H1 (cell line): Measurements from ENCODE around the gene FAF2. TPM values are rescaled to one million over a fixed set of nuclear protein-coding genes. Genes with fewer than 3 reads are reported as not detected.

Experiments
- CTCF ChIA-PET: fragments of 300-600 bp; sonication (Branson Sonifier 250); formaldehyde crosslinking; loops from one replicate; lab custom pipeline; 2021; ENCODE audit not compliant: partially characterized antibody; lab: Charles Lee
- POLR2A ChIA-PET: fragments of 300-600 bp; sonication (Branson Sonifier 250); formaldehyde crosslinking; loops from one replicate; lab custom pipeline; 2021; ENCODE audit warnings: inconsistent platforms; ENCODE audit not compliant: partially characterized antibody; lab: Charles Lee
- DNase-seq, 2 experiments: peaks; one replicate each; pipeline versions ENCODE4 v3.0.0 to v3.0.0-alpha.2; 2010 to 2022; ENCODE audit warnings: low spot score in 2 of 2, low read depth in 1 of 2, mixed read lengths in 1 of 2
- FAIRE-seq: peaks from 2 replicates; lab custom pipeline; 2011; peaks lifted over from hg19 to GRCh38; lab: Jason Lieb, UNC
- H2AFZ ChIP-seq: 2 replicates; pipeline ENCODE4 v1.8.1; 2012; ENCODE audit warnings: low read length, inconsistent platforms
- H2AK5ac ChIP-seq: 2 replicates; pipeline ENCODE4 v1.6.1; 2013; ENCODE audit warnings: low read depth, low read length
- H2BK120ac ChIP-seq: replicated peaks from 2 replicates; pipeline ENCODE3; 2013; ENCODE audit warnings: low read depth, low read length, inconsistent platforms
- H2BK12ac ChIP-seq: 2 replicates; pipeline ENCODE4 v1.6.1; 2013; ENCODE audit warnings: low read depth, low read length
- H2BK15ac ChIP-seq: 2 replicates; pipeline ENCODE4 v1.6.1; 2013; ENCODE audit warnings: low read length
- H2BK20ac ChIP-seq: 2 replicates; pipeline ENCODE4 v1.6.1; 2013; ENCODE audit warnings: low read length
- H2BK5ac ChIP-seq: 2 replicates; pipeline ENCODE4 v1.6.1; 2013; ENCODE audit warnings: low read depth, low read length
- H3K14ac ChIP-seq: 2 replicates; pipeline ENCODE4 v1.6.1; 2013; ENCODE audit warnings: inconsistent platforms; ENCODE audit not compliant: insufficient read length
- H3K18ac ChIP-seq: 2 replicates; pipeline ENCODE4 v1.6.1; 2013; ENCODE audit warnings: low read length; ENCODE audit errors: extremely low read depth
- H3K23ac ChIP-seq: 2 replicates; pipeline ENCODE4 v1.6.1; 2013; ENCODE audit warnings: inconsistent platforms; ENCODE audit not compliant: insufficient read length
- H3K23me2 ChIP-seq: 2 replicates; pipeline ENCODE4 v1.6.1; 2013; ENCODE audit warnings: low read depth, low read length
- H3K27ac ChIP-seq: 2 replicates; pipeline ENCODE4 v1.6.1; 2011; ENCODE audit warnings: low read depth, low read length, inconsistent platforms
- H3K27me3 ChIP-seq, 4 experiments: replicated peaks in 1 of 4; 1 replicate in 1 of 4; 2 replicates in 3 of 4; pipeline versions ENCODE4 v1.6.1 to v1.8.1; 2011 to 2013; ENCODE audit warnings: low read length in 3 of 4, mild to moderate bottlenecking in 3 of 4, inconsistent platforms in 2 of 4, mixed read lengths in 2 of 4, moderate library complexity in 1 of 4; ENCODE audit not compliant: control insufficient read depth in 3 of 4, insufficient read depth in 3 of 4; ENCODE audit errors: extremely low read depth in 1 of 4
- H3K36me3 ChIP-seq, 4 experiments: 2 replicates each; pipeline versions ENCODE4 v1.6.1 to v1.8.1; 2011 to 2013; ENCODE audit warnings: mild to moderate bottlenecking in 4 of 4, low read length in 3 of 4, moderate library complexity in 2 of 4, control low read depth in 1 of 4, inconsistent platforms in 1 of 4; ENCODE audit not compliant: insufficient read depth in 4 of 4, control insufficient read depth in 2 of 4
- H3K4ac ChIP-seq: replicated peaks from 2 replicates; pipeline ENCODE3; 2013; ENCODE audit warnings: low read length, low read depth, mixed read lengths, inconsistent platforms; ENCODE audit not compliant: insufficient read length
- H3K4me1 ChIP-seq, 4 experiments: replicated peaks in 1 of 4; 1 replicate in 1 of 4; 2 replicates in 3 of 4; pipeline versions ENCODE4 v1.6.1 to v1.8.1; 2011 to 2013; ENCODE audit warnings: low read length in 3 of 4, inconsistent platforms in 2 of 4, mixed read lengths in 1 of 4; ENCODE audit not compliant: insufficient read depth in 4 of 4, control insufficient read depth in 3 of 4
- H3K4me2 ChIP-seq, 2 experiments: 2 replicates each; pipeline versions ENCODE4 v1.6.1 to v1.8.1; 2011 to 2013; ENCODE audit warnings: low read depth in 2 of 2, low read length in 2 of 2, control low read depth in 1 of 2, inconsistent platforms in 1 of 2, mild to moderate bottlenecking in 1 of 2; ENCODE audit not compliant: insufficient read depth in 1 of 2
- H3K4me3 ChIP-seq, 4 experiments: fragments of 200-600, 300-600 bp in 1 of 4; sonication (generic), shearing (Covaris generic), sonication (Bioruptor Twin) in 1 of 4; 2 replicates each; pipeline versions ENCODE4 v1.5.1 to v1.8.1; 2011 to 2016; ENCODE audit warnings: low read length in 4 of 4, low read depth in 3 of 4, control low read depth in 2 of 4, inconsistent platforms in 2 of 4, mild to moderate bottlenecking in 2 of 4, mixed read lengths in 1 of 4, moderate library complexity in 1 of 4; ENCODE audit not compliant: insufficient read depth in 2 of 4; ENCODE audit errors: extremely low read depth in 1 of 4
- H3K56ac ChIP-seq: replicated peaks from 2 replicates; pipeline ENCODE3; 2013; ENCODE audit warnings: low read depth, mild to moderate bottlenecking, mixed read lengths, low read length, inconsistent platforms; ENCODE audit not compliant: insufficient read length
- H3K79me1 ChIP-seq: 2 replicates; pipeline ENCODE4 v1.6.1; 2013; ENCODE audit warnings: low read depth, low read length, control low read depth
- H3K79me2 ChIP-seq, 2 experiments: 2 replicates each; pipeline versions ENCODE4 v1.6.1 to v1.8.1; 2012 to 2013; ENCODE audit warnings: low read length in 2 of 2, mild to moderate bottlenecking in 2 of 2, inconsistent platforms in 1 of 2; ENCODE audit not compliant: insufficient read depth in 2 of 2, control insufficient read depth in 1 of 2
- H3K9ac ChIP-seq, 4 experiments: replicated peaks in 1 of 4; 1 replicate in 1 of 4; 2 replicates in 3 of 4; pipeline versions ENCODE4 v1.6.1 to v1.8.1; 2011 to 2013; ENCODE audit warnings: low read depth in 3 of 4, low read length in 3 of 4, control low read depth in 2 of 4, mild to moderate bottlenecking in 2 of 4, moderate library complexity in 2 of 4, inconsistent platforms in 1 of 4; ENCODE audit errors: extremely low read depth in 1 of 4
- H3K9me3 ChIP-seq, 2 experiments: 2 replicates each; pipeline versions ENCODE4 v1.6.1 to v1.8.1; 2012 to 2013; ENCODE audit warnings: mild to moderate bottlenecking in 2 of 2, moderate library complexity in 2 of 2, control low read depth in 1 of 2, inconsistent platforms in 1 of 2, low read depth in 1 of 2, low read length in 1 of 2, mixed read lengths in 1 of 2; ENCODE audit not compliant: insufficient read depth in 2 of 2
- H4K20me1 ChIP-seq, 2 experiments: replicated peaks in 1 of 2; 2 replicates each; pipeline versions ENCODE3 to v1.8.1; 2011 to 2013; ENCODE audit warnings: inconsistent platforms in 2 of 2, low read length in 2 of 2, mild to moderate bottlenecking in 1 of 2; ENCODE audit not compliant: insufficient read depth in 2 of 2, control insufficient read depth in 1 of 2
- H4K5ac ChIP-seq: 2 replicates; pipeline ENCODE4 v1.6.1; 2013; ENCODE audit warnings: low read length, low read depth, mixed read lengths, inconsistent platforms; ENCODE audit not compliant: insufficient read length
- H4K8ac ChIP-seq: 2 replicates; pipeline ENCODE4 v1.8.0; 2013; ENCODE audit warnings: mild to moderate bottlenecking, moderate library complexity, low read length, inconsistent platforms; ENCODE audit not compliant: insufficient read depth; ENCODE audit errors: extremely low read depth
- H4K91ac ChIP-seq: replicated peaks from 2 replicates; pipeline ENCODE3; 2013; ENCODE audit warnings: low read length, mixed read lengths, inconsistent platforms; ENCODE audit not compliant: insufficient read length
- BACH1 ChIP-seq: IDR thresholded peaks from 2 replicates; pipeline ENCODE4 v1.6.1; 2012; ENCODE audit warnings: low read length, improper control_type of control experiment
- CBX5 ChIP-seq: fragments of 300-800, 300-1000 bp; sonication (generic); IDR thresholded peaks from 2 replicates; pipeline ENCODE4 v1.7.1; 2016; ENCODE audit warnings: antibody characterized with exemption, low read length, low read depth
- CHD1 ChIP-seq: IDR thresholded peaks from 2 replicates; pipeline ENCODE4 v1.6.1; 2012; ENCODE audit warnings: low read depth, low read length, improper control_type of control experiment
- CREB1 ChIP-seq: IDR thresholded peaks from 2 replicates; pipeline ENCODE4 v1.6.1; 2012; ENCODE audit warnings: inconsistent platforms
- CTCF ChIP-seq, 3 experiments: IDR thresholded peaks; 1 replicate in 2 of 3; 2 replicates in 1 of 3; pipeline versions ENCODE4 v1.5.1 to v1.6.1; 2011; ENCODE audit warnings: low read length in 3 of 3, mild to moderate bottlenecking in 3 of 3, inconsistent platforms in 2 of 3, low read depth in 1 of 3, moderate library complexity in 1 of 3; ENCODE audit not compliant: insufficient read depth in 1 of 3; ENCODE audit errors: control extremely low read depth in 1 of 3
- KDM5A ChIP-seq: fragments of 200-600 bp; IDR thresholded peaks from 2 replicates; pipeline ENCODE4 v1.7.1; 2012; ENCODE audit warnings: mild to moderate bottlenecking, low read length, inconsistent platforms, mixed read lengths
- NANOG ChIP-seq: IDR thresholded peaks from 2 replicates; pipeline ENCODE4 v1.6.1; 2011; ENCODE audit warnings: low read length, low read depth, mild to moderate bottlenecking, inconsistent platforms; ENCODE audit not compliant: insufficient read depth, poor library complexity, severe bottlenecking
- NRF1 ChIP-seq: IDR thresholded peaks from 2 replicates; pipeline ENCODE4 v1.6.1; 2011; ENCODE audit warnings: mild to moderate bottlenecking, low read depth, low read length, improper control_type of control experiment
- POU5F1 ChIP-seq: IDR thresholded peaks from 2 replicates; pipeline ENCODE4 v1.6.1; 2011; ENCODE audit warnings: low read depth, mild to moderate bottlenecking, low read length, moderate library complexity
- RAD21 ChIP-seq, 2 experiments: IDR thresholded peaks in 1 of 2; conservative IDR thresholded peaks in 1 of 2; 2 replicates each; pipeline ENCODE4 v1.6.1; 2011; ENCODE audit warnings: low read depth in 2 of 2, low read length in 2 of 2, improper control_type of control experiment in 1 of 2, inconsistent platforms in 1 of 2, mild to moderate bottlenecking in 1 of 2, moderate library complexity in 1 of 2
- SP2 ChIP-seq: IDR thresholded peaks from 2 replicates; pipeline ENCODE4 v1.6.1; 2012; ENCODE audit warnings: mild to moderate bottlenecking, low read length, inconsistent platforms
- SUZ12 ChIP-seq: fragments of 200-600 bp; sonication (generic); IDR thresholded peaks from 2 replicates; pipeline ENCODE4 v1.6.1; 2012; ENCODE audit warnings: mild to moderate bottlenecking, inconsistent platforms, low read length, moderate library complexity, mixed read lengths
- TEAD4 ChIP-seq: IDR thresholded peaks from 2 replicates; pipeline ENCODE4 v1.6.1; 2012; ENCODE audit warnings: low read depth, low read length, inconsistent platforms, mixed read lengths
- WGBS, 2 experiments: shearing (Covaris generic) in 1 of 2; methylation state at CpG; one replicate each; pipeline versions ENCODE4 v1.1.6 to v1.1.7; 2013 to 2015; ENCODE audit warnings: low lambda C conversion rate in 2 of 2, mixed read lengths in 2 of 2, inconsistent platforms in 1 of 2, low coverage in 1 of 2, missing lambda C conversion rate in 1 of 2; ENCODE audit not compliant: insufficient replicate concordance in 2 of 2, insufficient coverage in 1 of 2, insufficient read length in 1 of 2; ENCODE audit errors: extremely low coverage in 1 of 2, missing lambda C conversion rate in 1 of 2; 5-methylcytosine and 5-hydroxymethylcytosine counted together
- polyA plus RNA-seq, 7 experiments: library from polyadenylated mRNA; depleted of rRNA in 3 of 7; stranded (reverse) in 5 of 7; unstranded in 2 of 7; fragments of >200 nt in 5 of 7; fragments of 200-250 nt in 2 of 7; gene quantifications; 1 replicate in 5 of 7; 2 replicates in 1 of 7; 4 replicates in 1 of 7; pipeline versions ENCODE4 v1.2.1 to v1.2.3, GENCODE V29; 2011 to 2013; ENCODE audit warnings: missing spikeins in 2 of 7, mixed read lengths in 2 of 7
- total RNA-seq: library from RNA; stranded (reverse); fragmentation: NEBNext Ultra II Directional; extraction: Animal tissue kit (Norgen Biotek cat#: 25700); gene quantifications from 2 replicates; pipeline ENCODE4 v1.2.1, GENCODE V29; 2021

FAF2 gene
- total and polyA plus RNA-seq, 2 of the 8 experiments (the other 6 are each of a cell fraction or from before 2014, with no cell fraction given): 20.8 to 35.8 TPM

- no peak overlapping the region for H3K18ac ChIP-seq
- POLR2A ChIA-PET: no interaction called here
- H3K4ac ChIP-seq: no peak overlapping the region
- H2AFZ ChIP-seq: no peak overlapping the region
- no peaks in the 10 kb centered on the region for H3K79me2 ChIP-seq
- CTCF ChIA-PET: no interaction called here
- H3K4me1 ChIP-seq: no peaks in the 10 kb centered on the region
- no peak overlapping the region for H2BK12ac ChIP-seq
- H4K5ac ChIP-seq: no peak overlapping the region
- no peaks in the 10 kb centered on the region for H3K27me3 ChIP-seq
- H3K4me3 ChIP-seq: no peak overlapping the region
- no peaks in the 10 kb centered on the region for H3K79me1 ChIP-seq
- no peaks in the 10 kb centered on the region for H3K23me2 ChIP-seq
- no peak overlapping the region for H2AK5ac ChIP-seq
- no peak overlapping the region for H4K8ac ChIP-seq
- H3K27ac ChIP-seq: no peak overlapping the region
- H3K9ac ChIP-seq: no peak overlapping the region
- H3K4me2 ChIP-seq: no peak overlapping the region
- DNase-seq: no peak
- H3K56ac ChIP-seq: no peak overlapping the region
- H4K20me1 ChIP-seq: no peaks in the 10 kb centered on the region
- no peak overlapping the region for H2BK15ac ChIP-seq
- H3K36me3 ChIP-seq: no peaks in the 10 kb centered on the region
- H2BK120ac ChIP-seq: no peak overlapping the region
- no peak overlapping the region for H2BK5ac ChIP-seq
- no peak overlapping the region for H4K91ac ChIP-seq
- H3K9me3 ChIP-seq: peaks cover 17 to 20% of the 10 kb centered on the region in 2 experiments; a peak in 3 of 4 replicates
- no CpG with 5 or more reads among the region's 1 CpG for WGBS, 2 experiments
- H3K23ac ChIP-seq: no peak overlapping the region
- no peak overlapping the region for H2BK20ac ChIP-seq
- FAIRE-seq: no peak
- no peak overlapping the region for H3K14ac ChIP-seq
- TF ChIP-seq POU5F1 (no peak), CHD1 (no peak), CBX5 (no peak), BACH1 (no peak), SUZ12 (no peak), TEAD4 (no peak), RAD21 (IDR thresholded peaks at IDR 0.05 in 1 of 2, conservative IDR thresholded peaks at IDR 0.05 in 1 of 2; ENCODE audit: low read depth in 2 of 2, low read length in 2 of 2) (no peak), NANOG (no peak), NRF1 (no peak), KDM5A (no peak), SP2 (no peak), CREB1 (no peak), CTCF (IDR thresholded peaks at IDR 0.05; ENCODE audit: control extremely low read depth in 1 of 3, insufficient read depth in 1 of 3, low read depth in 1 of 3, low read length in 3 of 3) (no peak)
Measured at GRCh38 chr5:176425138-176425537, 23.0 kb upstream of the FAF2 start.
